Putamen (tissue), 1 donor: ENCODE measurements around the gene PDZRN3.

Source experiments
- DNase-seq: peaks from one replicate; pipeline ENCODE4 v3.0.0-alpha.2; 2016; ENCODE audit warnings: low spot score

Gene PDZRN3

GRCh38 chr3:73622091-73622805, 2.5 kb downstream of the PDZRN3 start:
- no peak for DNase-seq

- no peak for DNase-seq
These were observed 3.4 kb downstream of the PDZRN3 start for GRCh38 chr3:73621388-73621787.

- DNase-seq = no peak
These were observed 6.3 kb downstream of the PDZRN3 start for GRCh38 chr3:73618461-73618860.

GRCh38 chr3:73616056-73616455, 8.7 kb downstream of the PDZRN3 start:
- no peak for DNase-seq

GRCh38 chr3:73614419-73614818, 10.3 kb downstream of the PDZRN3 start:
- no peak for DNase-seq

GRCh38 chr3:73611176-73611575, 13.6 kb downstream of the PDZRN3 start:
- no peak for DNase-seq

- DNase-seq = no peak
These were observed 14.2 kb downstream of the PDZRN3 start for GRCh38 chr3:73610493-73610892.

GRCh38 chr3:73609655-73610054, 15.1 kb downstream of the PDZRN3 start:
- no peak for DNase-seq

- no peak for DNase-seq
These were observed 15.5 kb downstream of the PDZRN3 start for GRCh38 chr3:73609315-73609641.

GRCh38 chr3:73608456-73609314, 16.1 kb downstream of the PDZRN3 start:
- no peak for DNase-seq

GRCh38 chr3:73605861-73606260, 18.9 kb downstream of the PDZRN3 start:
- DNase-seq = no peak

GRCh38 chr3:73605412-73605811, 19.3 kb downstream of the PDZRN3 start:
- no peak for DNase-seq

GRCh38 chr3:73604451-73604850, 20.3 kb downstream of the PDZRN3 start:
- no peak for DNase-seq

GRCh38 chr3:73603762-73604171, 21.0 kb downstream of the PDZRN3 start:
- no peak for DNase-seq

- no peak for DNase-seq
These were observed 22.6 kb downstream of the PDZRN3 start for GRCh38 chr3:73602170-73602569.

- DNase-seq = no peak
These were observed 23.3 kb downstream of the PDZRN3 start for GRCh38 chr3:73601481-73601880.

GRCh38 chr3:73601011-73601410, 23.7 kb downstream of the PDZRN3 start:
- DNase-seq = no peak

- DNase-seq = no peak
These were observed 24.3 kb downstream of the PDZRN3 start for GRCh38 chr3:73600293-73600938.

- DNase-seq = no peak
These were observed 25.1 kb downstream of the PDZRN3 start for GRCh38 chr3:73599605-73600004.

GRCh38 chr3:73597476-73597875, 27.3 kb downstream of the PDZRN3 start:
- DNase-seq = no peak

- no peak for DNase-seq
These were observed 32.3 kb downstream of the PDZRN3 start for GRCh38 chr3:73592154-73593144.

GRCh38 chr3:73591286-73591800, 33.4 kb downstream of the PDZRN3 start:
- no peak for DNase-seq
